Stimulated activated CD8-positive, alpha-beta memory T cell treated with anti-CD3 and anti-CD28 coated beads, Interleukin-4, amount 100 ng/mL, for 4 hours (primary cell): ENCODE measurements around the gene NFASC.

Experiments used
- DNase-seq, 2 donors: peaks; one replicate each; pipeline ENCODE4 v3.0.0-alpha.2; 2020; ENCODE audit warnings: low read depth in 2 of 2, low spot score in 1 of 2

Gene NFASC

DNA sequence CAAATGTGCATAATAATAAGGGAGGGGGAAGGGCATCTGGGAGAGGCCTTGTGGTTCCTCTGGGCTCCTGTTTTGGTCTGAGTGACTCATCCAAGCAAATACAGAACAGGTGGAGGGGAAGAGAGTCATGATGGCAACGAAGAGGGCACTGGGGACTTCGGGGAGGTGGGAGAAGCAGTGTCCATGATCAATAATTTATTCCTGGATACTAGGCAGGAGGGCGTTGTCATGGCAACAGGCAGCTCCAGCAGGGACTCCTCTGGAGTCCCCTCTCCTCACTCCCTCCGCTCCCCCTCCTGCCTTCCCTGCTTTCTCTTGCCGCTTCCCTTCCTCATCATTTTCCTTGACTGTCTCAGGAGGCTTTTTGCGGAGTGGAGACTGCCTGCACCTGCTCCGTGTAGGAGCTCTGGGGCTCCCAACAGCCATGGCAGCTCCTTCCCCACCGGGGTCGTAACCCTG lies 12.3 kb upstream of the NFASC start:
- DNase-seq: no peak

DNA sequence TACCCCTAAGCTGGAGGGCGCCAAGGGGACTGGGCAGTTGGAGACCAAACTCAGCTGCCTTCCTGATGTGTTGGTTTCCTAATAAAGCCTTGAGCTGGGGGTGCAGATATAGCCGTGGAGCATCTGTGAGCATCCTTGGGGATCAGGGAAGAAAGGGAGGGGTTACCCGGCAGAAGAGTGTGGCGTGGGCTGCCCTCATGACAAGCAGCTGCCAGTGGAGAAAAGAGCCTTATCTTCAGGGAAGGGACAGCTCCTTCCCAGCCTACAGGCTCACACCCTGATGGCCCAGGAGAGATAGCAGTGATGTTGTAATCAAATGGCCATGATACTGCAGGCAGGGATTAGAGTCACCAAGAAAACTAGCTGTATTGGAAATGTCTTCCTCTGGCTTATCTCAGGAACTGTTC lies 10.8 kb upstream of the NFASC start:
- no peak for DNase-seq

- no peak for DNase-seq
Measured at GRCh38 chr1:204863024-204863423, 7.6 kb upstream of the NFASC start.

GRCh38 chr1:204863730-204864129 lies 6.9 kb upstream of the NFASC start:
- DNase-seq: no peak

DNA sequence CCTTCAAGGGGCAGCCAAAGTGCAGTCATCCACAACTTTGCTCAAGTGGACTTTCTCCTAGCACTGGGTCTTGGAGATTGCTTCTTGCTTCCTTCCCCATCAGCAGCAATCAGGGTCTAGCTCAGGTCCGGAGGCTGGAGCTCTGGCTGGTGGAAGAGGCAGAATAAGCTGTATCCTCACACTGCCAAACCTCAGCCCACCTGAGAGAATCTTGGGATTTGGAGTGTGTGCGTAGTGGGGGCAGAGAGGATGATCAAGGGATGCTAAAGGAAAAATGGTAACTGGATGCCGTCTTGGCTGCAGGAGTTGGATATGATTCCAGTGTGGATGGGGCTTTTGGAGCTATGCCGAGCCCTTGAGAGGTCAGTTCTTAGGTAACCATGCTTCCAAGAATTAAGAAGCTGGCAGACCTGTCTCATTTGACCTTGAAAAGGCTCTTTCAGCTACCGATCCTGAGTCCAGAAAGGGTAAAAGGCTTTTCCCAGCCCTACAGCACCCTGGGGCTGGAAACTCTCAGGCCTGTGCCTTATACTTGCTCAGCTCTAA lies 4.5 kb upstream of the NFASC start:
- DNase-seq: no peak

GRCh38 chr1:204867203-204867602 lies 3.5 kb upstream of the NFASC start:
- no peak for DNase-seq

GRCh38 chr1:204867666-204868339 lies 2.9 kb upstream of the NFASC start:
- no peak for DNase-seq

DNA sequence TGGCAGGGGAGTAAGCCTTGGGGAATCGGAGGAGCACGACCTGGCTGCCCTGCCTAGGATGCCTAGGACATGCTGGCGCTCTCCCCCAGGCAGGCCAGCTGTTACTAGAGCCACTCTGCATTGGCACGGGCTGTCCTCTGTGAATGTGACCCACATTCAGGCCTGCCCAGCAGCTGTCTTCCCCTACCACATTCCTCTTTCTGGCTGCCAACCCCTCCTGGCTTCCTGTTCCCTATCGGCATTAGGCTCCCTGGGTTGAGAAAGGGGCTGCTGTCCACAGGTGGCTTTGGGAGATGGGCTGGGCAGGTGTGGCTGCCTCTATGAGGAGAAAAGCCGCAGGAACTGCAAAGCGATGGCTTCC lies 2.3 kb upstream of the NFASC start:
- DNase-seq: no peak

DNA sequence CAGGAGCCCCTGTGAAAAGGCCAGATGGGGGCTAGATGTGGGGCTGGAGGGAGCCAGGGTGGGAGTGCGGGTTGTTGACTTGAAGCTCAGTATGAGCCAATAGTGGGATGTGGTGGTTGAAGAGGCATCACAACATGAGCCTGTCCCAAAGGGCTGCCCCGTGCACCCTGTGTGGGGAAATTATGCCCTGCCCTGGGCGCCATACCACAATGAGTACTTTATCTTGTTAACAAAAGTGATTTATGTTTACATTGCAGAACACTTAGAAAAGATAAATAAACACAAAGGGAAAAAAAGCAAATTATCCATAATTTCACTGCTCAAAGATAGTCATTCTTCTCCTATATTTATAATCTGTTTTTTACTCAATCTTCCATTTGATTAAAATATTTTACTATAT lies 1.6 kb upstream of the NFASC start:
- no peak for DNase-seq

DNA sequence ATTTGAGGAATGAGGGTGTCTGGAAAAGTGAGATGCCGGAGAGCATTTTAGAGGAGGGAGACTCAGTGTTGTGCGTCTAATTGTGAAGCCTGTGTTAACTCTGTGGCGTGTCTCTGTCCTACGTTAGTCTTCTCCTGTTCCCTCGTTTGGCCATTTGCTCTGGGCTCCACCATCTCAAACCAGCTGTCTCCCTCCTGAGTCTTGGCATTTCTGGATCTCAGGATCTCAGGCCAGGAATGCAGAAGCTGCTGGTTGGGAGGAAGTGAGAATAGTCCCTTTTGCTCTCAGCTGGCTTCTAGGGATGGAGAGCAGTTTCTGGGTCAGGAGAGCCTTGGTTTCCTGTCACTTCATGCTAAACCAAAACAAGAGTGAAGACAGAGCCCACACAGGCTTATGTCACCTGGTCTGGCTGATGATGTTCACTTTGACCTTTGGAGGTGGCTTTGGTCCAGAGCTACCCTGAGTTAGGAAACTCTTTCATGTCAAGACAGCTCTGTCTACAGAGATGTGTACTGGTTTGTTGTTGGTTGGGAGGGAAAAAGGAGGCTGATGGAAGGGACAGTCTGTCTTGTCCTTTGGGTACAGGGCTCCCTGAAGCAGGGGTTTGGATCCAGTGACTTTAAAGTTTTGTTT lies 859 bp downstream of the NFASC start:
- DNase-seq: no peak

- no peak for DNase-seq
Measured at GRCh38 chr1:204872262-204872881, 1.7 kb downstream of the NFASC start.

- DNase-seq: no peak
Measured at GRCh38 chr1:204873176-204873575, 2.5 kb downstream of the NFASC start.

GRCh38 chr1:204873714-204874113 lies 3.1 kb downstream of the NFASC start:
- DNase-seq: no peak

DNA sequence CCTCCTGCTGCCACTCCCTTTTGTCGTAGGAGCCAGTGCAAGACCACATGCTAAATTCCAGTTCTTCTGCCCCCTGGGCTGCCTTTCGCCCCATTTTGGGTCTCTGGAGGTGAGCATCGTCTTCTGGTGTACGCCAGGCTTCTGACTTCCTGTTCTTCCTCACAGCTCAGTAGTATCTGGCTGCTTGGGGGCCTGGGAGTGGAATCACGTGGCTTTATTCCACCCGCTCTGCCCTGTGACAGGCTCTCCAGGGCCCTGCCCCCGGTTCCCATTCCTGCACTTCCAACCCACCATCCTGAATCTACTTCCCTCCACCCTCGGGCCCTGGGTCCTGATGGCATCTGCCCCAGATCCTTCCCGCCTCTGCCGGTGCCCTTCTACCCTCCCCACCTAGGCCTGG lies 3.6 kb downstream of the NFASC start:
- no peak for DNase-seq

- no peak for DNase-seq
Measured at GRCh38 chr1:204875255-204875654, 4.6 kb downstream of the NFASC start.

GRCh38 chr1:204878621-204879234 lies 8.1 kb downstream of the NFASC start:
- no peak for DNase-seq

DNA sequence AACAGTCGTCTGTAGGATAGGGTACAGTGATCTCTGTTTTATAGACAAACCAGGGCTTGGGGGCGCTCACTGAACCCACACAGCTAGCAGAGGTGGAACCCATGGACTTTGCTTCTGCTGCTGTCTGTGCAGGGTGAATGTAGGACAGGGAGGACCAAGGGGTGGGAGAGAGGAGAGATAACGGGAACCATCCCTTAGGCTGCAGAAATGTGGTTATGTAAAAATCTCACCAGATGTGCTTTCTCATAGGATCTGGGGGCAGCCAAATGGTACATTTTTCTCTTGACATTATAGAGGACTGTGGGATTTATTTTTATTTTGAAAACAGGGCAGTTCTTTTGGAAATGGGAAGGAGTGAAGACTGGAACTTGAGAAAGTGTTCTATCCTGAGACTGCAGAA lies 8.7 kb downstream of the NFASC start:
- DNase-seq: no peak

DNA sequence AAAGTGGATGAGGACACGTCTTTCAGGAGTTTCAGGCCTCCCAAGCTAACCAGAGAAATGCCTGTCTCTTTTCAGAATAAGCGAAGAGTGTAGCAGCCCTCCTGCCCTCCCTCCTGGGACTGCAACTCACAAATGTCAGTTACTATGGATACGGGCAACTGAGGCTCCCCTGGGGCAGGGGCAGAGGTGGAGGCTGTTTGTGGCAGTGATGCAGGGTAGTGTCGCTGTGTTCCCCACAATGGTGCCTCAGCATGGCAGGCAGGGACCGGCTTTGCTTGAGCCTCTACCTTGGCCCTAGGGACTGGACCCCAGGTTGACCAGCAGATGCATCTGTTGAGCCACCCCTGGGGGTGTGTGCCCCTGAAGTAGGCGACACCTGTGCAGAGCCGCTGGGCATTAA lies 10.2 kb downstream of the NFASC start:
- no peak for DNase-seq

DNA sequence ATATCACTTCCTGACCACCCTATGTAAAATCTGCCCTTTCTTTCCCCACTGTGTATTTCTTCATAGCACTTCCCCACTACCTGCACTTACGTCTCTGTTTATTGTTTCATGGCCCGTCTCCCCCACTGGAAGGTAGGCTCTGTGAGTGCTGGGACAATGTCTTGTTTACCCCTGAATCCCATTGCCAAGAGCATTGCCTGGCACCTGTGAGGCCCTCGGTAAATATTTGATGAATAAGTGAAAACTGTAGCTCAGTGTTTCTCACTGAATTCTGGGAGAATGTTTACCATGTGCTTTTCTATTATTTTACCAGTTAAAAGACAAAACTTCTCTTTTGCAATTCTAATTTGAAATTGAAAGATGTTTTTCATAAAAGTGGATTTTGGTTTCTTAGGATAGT lies 11.8 kb downstream of the NFASC start:
- no peak for DNase-seq

- no peak for DNase-seq
Measured at GRCh38 chr1:204883405-204883804, 12.7 kb downstream of the NFASC start.

GRCh38 chr1:204885288-204885711 lies 14.6 kb downstream of the NFASC start:
- DNase-seq: no peak

- no peak for DNase-seq
Measured at GRCh38 chr1:204885790-204886189, 15.1 kb downstream of the NFASC start.
